Activated T-cell treated with anti-CD3 and anti-CD28 coated beads, Interleukin-2, amount 50 U/mL, for 4 hours (primary cell): Measurements from ENCODE around the gene TRIM13. TPM values are rescaled to one million over a fixed set of nuclear protein-coding genes. Genes with fewer than 3 reads are reported as not detected.

Experiments
- ATAC-seq, 2 donors: fragments of 200-7000 bp; cut with Tn5 transposase; one replicate each; pipeline ENCODE4 v1.10.0; 2021
- DNase-seq: peaks from one replicate; pipeline ENCODE4 v3.0.0-alpha.2; 2020
- H3K27me3 Mint-ChIP-seq: one replicate; pipeline ENCODE4 v1.8.0; 2021; ENCODE audit warnings: low read depth, mixed read lengths
- H3K36me3 Mint-ChIP-seq: one replicate; pipeline ENCODE4 v1.8.0; 2022; ENCODE audit warnings: mixed read lengths; ENCODE audit not compliant: insufficient read depth
- H3K4me1 Mint-ChIP-seq: one replicate; pipeline ENCODE4 v1.8.0; 2021; ENCODE audit warnings: low read depth, mixed read lengths
- H3K4me3 Mint-ChIP-seq: one replicate; pipeline ENCODE4 v1.8.0; 2021; ENCODE audit warnings: mild to moderate bottlenecking, moderate library complexity, mixed read lengths
- H3K9me3 Mint-ChIP-seq: one replicate; pipeline ENCODE4 v1.8.0; 2021; ENCODE audit warnings: mixed read lengths
- total RNA-seq, 3 donors: library from RNA; stranded (reverse); gene quantifications; one replicate each; pipeline ENCODE4 v1.2.1, GENCODE V29; 2021

The TRIM13 gene
- total RNA-seq, 3 donors from 2014 or later = 13.7 to 16.8 (median 15.3) TPM

DNA sequence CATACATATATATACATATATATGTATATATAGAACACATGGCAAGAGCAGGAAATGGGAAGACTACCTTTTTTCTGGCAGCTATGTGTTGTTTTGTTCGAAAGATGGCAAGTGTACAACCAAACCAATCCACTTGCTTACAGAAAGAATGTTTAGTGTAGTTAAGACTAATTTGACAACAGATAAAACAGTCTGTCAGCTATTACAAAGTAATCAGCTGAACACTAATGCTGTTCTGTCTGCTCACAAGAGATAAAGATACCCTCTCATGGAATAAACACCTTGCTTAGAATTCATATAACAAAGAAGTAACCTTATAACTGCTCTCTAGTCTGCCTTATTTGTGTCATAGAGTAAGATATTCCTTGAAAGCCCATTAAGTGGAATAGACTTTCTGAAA, 17.5 kb downstream of the TRIM13 start:
- DNase-seq = no peak
- ATAC-seq = no peak
- no peak overlapping the region for H3K4me3 Mint-ChIP-seq
- no peaks in the 10 kb centered on the region for H3K9me3 Mint-ChIP-seq
- peaks cover 54% of the 10 kb centered on the region for H3K36me3 Mint-ChIP-seq
- H3K27me3 Mint-ChIP-seq = no peaks in the 10 kb centered on the region
- peaks cover 46% of the 10 kb centered on the region for H3K4me1 Mint-ChIP-seq

- H3K4me1 Mint-ChIP-seq = peaks cover 44% of the 10 kb centered on the region
- peaks cover 52% of the 10 kb centered on the region for H3K36me3 Mint-ChIP-seq
- no peaks in the 10 kb centered on the region for H3K9me3 Mint-ChIP-seq
- no peaks in the 10 kb centered on the region for H3K27me3 Mint-ChIP-seq
- DNase-seq (no peak), ATAC-seq (no peak)
- no peak within 1 kb of the TSS for H3K4me3 Mint-ChIP-seq
Measured at GRCh38 chr13:50015258-50015657, 18.4 kb downstream of the TRIM13 start, which contains the start of gene KCNRG. Gene KCNRG (plus strand): TSS chr13:50015444. CDS start chr13:50015494, 50 bp downstream.

- DNase-seq (no peak), ATAC-seq (no peak)
- Mint-ChIP-seq H3K27me3 (no peaks in the 10 kb centered on the region), H3K36me3 (peaks cover 50% of the 10 kb centered on the region), H3K4me1 (peaks cover 41% of the 10 kb centered on the region), H3K9me3 (no peaks in the 10 kb centered on the region), H3K4me3 (no peak overlapping the region)
Measured at GRCh38 chr13:50015750-50016149, 18.9 kb downstream of the TRIM13 start.

GRCh38 chr13:50016444-50016843, 19.6 kb downstream of the TRIM13 start:
- peaks cover 36% of the 10 kb centered on the region for H3K4me1 Mint-ChIP-seq
- H3K4me3 Mint-ChIP-seq = no peak overlapping the region
- no peaks in the 10 kb centered on the region for H3K9me3 Mint-ChIP-seq
- ATAC-seq = no peak
- H3K36me3 Mint-ChIP-seq = peaks cover 45% of the 10 kb centered on the region
- no peak for DNase-seq
- H3K27me3 Mint-ChIP-seq = no peaks in the 10 kb centered on the region

GRCh38 chr13:50017819-50018218, 21.0 kb downstream of the TRIM13 start:
- Mint-ChIP-seq H3K36me3 (peaks cover 34% of the 10 kb centered on the region), H3K9me3 (no peaks in the 10 kb centered on the region), H3K27me3 (no peaks in the 10 kb centered on the region), H3K4me3 (no peak overlapping the region), H3K4me1 (peaks cover 26% of the 10 kb centered on the region)
- DNase-seq = no peak
- ATAC-seq = no peak

- Mint-ChIP-seq H3K4me3 (no peak overlapping the region), H3K36me3 (peaks cover 18% of the 10 kb centered on the region), H3K4me1 (peaks cover 3% of the 10 kb centered on the region), H3K27me3 (no peaks in the 10 kb centered on the region), H3K9me3 (no peaks in the 10 kb centered on the region)
- DNase-seq (no peak), ATAC-seq (no peak)
Measured at GRCh38 chr13:50025436-50025835, 28.6 kb downstream of the TRIM13 start.

DNA sequence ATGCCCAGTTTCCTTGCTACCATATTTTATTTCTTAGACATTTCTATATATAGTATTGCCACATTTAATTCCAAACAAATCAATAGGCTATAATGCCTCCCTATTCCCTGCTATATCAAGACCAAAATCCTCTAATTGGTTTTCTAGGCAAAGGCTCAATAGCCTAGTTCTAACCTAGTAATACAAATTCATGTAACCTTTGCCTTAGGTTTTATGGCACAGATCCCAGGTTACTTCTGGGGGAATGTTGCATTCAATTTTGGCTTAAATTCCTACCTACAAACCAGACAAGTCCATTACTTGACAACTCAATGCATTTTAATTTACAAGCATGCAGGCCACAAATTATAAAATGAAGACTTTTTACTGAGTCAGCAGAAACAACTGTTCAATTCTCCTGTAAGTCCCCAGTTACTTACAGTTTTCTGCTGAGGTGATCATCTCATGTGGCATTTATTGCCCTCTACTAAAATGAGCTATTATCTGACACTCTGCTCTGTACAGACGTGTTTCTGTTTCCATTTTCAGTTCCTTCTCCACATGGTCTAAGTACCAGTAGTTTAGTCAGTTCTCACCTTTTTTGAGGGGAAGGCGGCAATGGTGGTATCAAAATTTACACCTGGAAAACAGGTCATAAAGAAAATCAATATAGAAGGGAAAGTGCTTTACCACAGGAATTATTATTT, 30.1 kb downstream of the TRIM13 start:
- H3K36me3 Mint-ChIP-seq = peaks cover 16% of the 10 kb centered on the region
- ATAC-seq = no peak
- peaks cover 3% of the 10 kb centered on the region for H3K4me1 Mint-ChIP-seq
- no peaks in the 10 kb centered on the region for H3K9me3 Mint-ChIP-seq
- no peak for DNase-seq
- H3K27me3 Mint-ChIP-seq = no peaks in the 10 kb centered on the region
- no peak overlapping the region for H3K4me3 Mint-ChIP-seq

- Mint-ChIP-seq H3K4me1 (peaks cover 3% of the 10 kb centered on the region), H3K27me3 (no peaks in the 10 kb centered on the region), H3K4me3 (no peak overlapping the region), H3K9me3 (no peaks in the 10 kb centered on the region), H3K36me3 (peaks cover 9% of the 10 kb centered on the region)
- no peak for ATAC-seq
- DNase-seq = no peak
Measured at GRCh38 chr13:50030315-50030714, 33.5 kb downstream of the TRIM13 start.

DNA sequence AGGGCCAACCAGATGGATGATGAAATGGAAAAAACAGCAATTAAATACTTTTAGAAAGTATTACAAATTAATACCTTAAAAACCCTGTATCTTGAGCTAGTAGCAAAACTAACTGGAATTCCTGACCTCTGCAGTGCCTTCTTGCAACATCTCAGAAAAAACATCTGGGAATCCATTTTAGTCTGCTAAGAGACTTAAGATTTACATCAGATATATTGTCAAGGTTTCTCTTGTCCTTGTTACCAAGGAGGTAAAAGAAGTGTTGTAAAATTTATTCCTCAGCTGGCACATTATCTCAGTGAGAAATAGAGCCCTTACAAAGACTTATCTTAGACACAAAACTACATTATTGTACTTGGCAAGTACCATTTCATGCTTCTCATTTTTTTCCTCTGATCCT, 36.9 kb downstream of the TRIM13 start:
- Mint-ChIP-seq H3K9me3 (no peaks in the 10 kb centered on the region), H3K4me1 (peaks cover 2% of the 10 kb centered on the region), H3K36me3 (peaks cover 3% of the 10 kb centered on the region), H3K27me3 (no peaks in the 10 kb centered on the region), H3K4me3 (no peak overlapping the region)
- ATAC-seq (no peak), DNase-seq (no peak)

DNA sequence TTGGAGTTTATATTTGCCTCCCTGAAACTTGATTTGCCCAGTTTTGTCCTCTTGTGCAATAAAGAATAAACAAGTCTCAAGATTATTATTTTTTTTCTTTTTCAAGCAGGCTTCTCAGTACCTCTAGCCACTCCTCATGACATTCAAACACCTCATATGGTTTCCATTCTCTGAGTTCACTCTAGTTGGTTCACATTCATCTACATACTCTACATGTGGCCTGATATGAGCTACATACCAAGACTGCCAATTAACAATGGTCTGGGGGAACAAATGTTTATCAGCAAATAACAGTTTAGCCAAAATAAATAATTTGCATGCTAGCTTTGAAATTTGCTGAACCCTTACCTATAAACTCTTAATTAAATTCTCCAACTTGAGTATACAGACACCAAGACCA, 40.9 kb downstream of the TRIM13 start:
- H3K4me1 Mint-ChIP-seq = no peaks in the 10 kb centered on the region
- ATAC-seq = no peak

DNA sequence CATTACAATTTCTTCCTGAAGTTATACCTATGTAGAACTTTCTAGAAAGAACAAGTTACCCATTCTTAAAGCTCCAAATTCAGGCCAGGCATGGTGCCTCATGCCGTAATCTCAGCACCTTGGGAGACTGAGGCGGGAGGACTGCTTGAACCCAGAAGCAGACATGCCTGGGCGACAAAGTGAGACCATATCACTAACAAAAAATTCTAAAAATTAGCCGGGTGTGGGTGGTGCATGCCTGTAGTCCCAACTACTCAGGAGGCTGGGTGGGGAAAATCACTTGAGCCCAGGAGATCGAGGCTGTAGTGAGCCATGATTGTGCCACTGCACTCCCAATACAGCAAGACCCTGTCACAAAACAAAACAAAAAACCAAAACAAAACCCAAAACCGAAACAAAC, 41.4 kb downstream of the TRIM13 start:
- H3K36me3 Mint-ChIP-seq = peaks cover 7% of the 10 kb centered on the region
- H3K4me3 Mint-ChIP-seq = no peak overlapping the region
- ATAC-seq = no peak
- no peaks in the 10 kb centered on the region for H3K27me3 Mint-ChIP-seq
- no peaks in the 10 kb centered on the region for H3K4me1 Mint-ChIP-seq
- H3K9me3 Mint-ChIP-seq = no peaks in the 10 kb centered on the region
- DNase-seq = no peak

More for the DNA sequence above, 40.9 kb downstream of the TRIM13 start:
- no peaks in the 10 kb centered on the region for H3K9me3 Mint-ChIP-seq
- no peaks in the 10 kb centered on the region for H3K27me3 Mint-ChIP-seq
- no peak for DNase-seq
- no peak overlapping the region for H3K4me3 Mint-ChIP-seq
- H3K36me3 Mint-ChIP-seq = peaks cover 3% of the 10 kb centered on the region

GRCh38 chr13:50052478-50052877, 55.6 kb downstream of the TRIM13 start:
- H3K27me3 Mint-ChIP-seq = no peaks in the 10 kb centered on the region
- H3K9me3 Mint-ChIP-seq = peaks cover 3% of the 10 kb centered on the region
- H3K4me3 Mint-ChIP-seq = no peak overlapping the region
- ATAC-seq (no peak), DNase-seq (no peak)
- peaks cover 16% of the 10 kb centered on the region for H3K4me1 Mint-ChIP-seq
- H3K36me3 Mint-ChIP-seq = peaks cover 13% of the 10 kb centered on the region

GRCh38 chr13:50053844-50054243, 57.0 kb downstream of the TRIM13 start:
- ATAC-seq (no peak), DNase-seq (no peak)
- Mint-ChIP-seq H3K4me1 (peaks cover 16% of the 10 kb centered on the region), H3K36me3 (peaks cover 13% of the 10 kb centered on the region), H3K27me3 (no peaks in the 10 kb centered on the region), H3K4me3 (no peak overlapping the region), H3K9me3 (peaks cover 3% of the 10 kb centered on the region)

DNA sequence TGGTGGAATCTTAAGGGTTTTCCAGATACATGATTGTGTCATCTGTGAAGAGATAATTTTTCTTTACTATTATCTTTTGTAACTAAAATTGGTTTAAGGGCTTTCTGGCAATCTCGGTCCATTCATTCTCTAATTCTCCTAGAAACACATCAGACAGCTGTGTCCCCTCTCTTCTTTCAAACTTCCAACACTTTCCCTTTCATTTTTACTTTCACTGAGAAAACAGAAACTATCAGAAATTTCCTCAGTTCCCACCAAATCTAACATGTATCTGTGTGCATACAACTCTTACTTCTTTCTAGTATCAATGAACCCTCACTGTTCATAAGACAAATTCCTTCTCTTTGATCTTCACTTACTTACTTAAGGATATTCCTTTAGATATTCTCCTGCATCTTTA, 58.6 kb downstream of the TRIM13 start:
- peaks cover 3% of the 10 kb centered on the region for H3K9me3 Mint-ChIP-seq
- no peak overlapping the region for H3K4me3 Mint-ChIP-seq
- no peak for DNase-seq
- peaks cover 18% of the 10 kb centered on the region for H3K36me3 Mint-ChIP-seq
- no peak for ATAC-seq
- peaks cover 20% of the 10 kb centered on the region for H3K4me1 Mint-ChIP-seq
- H3K27me3 Mint-ChIP-seq = no peaks in the 10 kb centered on the region

GRCh38 chr13:50060718-50061117, 63.9 kb downstream of the TRIM13 start:
- peaks cover 10% of the 10 kb centered on the region for H3K36me3 Mint-ChIP-seq
- DNase-seq (no peak), ATAC-seq (no peak)
- H3K4me1 Mint-ChIP-seq = peaks cover 13% of the 10 kb centered on the region
- H3K4me3 Mint-ChIP-seq = no peak overlapping the region
- H3K27me3 Mint-ChIP-seq = no peaks in the 10 kb centered on the region
- H3K9me3 Mint-ChIP-seq = no peaks in the 10 kb centered on the region
